GM13976 (cell line): ENCODE measurements around the gene OLAH.
A peak's percentile ranks its signal among the peaks of the same experiment; 100 is the strongest.

Experiments used
- DNase-seq: peaks from one replicate; pipeline ENCODE4 v3.0.0; 2012; ENCODE audit warnings: low spot score
- in situ Hi-C: fragments of 300-500 bp; cut with MboI; formaldehyde crosslinking; loops from one replicate; pipeline ENCODE4 v1.12.0; 2022; ENCODE audit warnings: low sequenced_read_pairs, mixed read lengths, inconsistent platforms; ENCODE audit not compliant: unreplicated experiment
- TF ChIP-seq, protein P1 (sequence below): IDR thresholded peaks from 2 replicates; pipeline ENCODE4 v1.5.1; 2012; ENCODE audit warnings: borderline replicate concordance, mild to moderate bottlenecking; ENCODE audit not compliant: insufficient read depth; ENCODE audit errors: extremely low read depth, missing control alignments, control extremely low read depth

The OLAH gene

DNA sequence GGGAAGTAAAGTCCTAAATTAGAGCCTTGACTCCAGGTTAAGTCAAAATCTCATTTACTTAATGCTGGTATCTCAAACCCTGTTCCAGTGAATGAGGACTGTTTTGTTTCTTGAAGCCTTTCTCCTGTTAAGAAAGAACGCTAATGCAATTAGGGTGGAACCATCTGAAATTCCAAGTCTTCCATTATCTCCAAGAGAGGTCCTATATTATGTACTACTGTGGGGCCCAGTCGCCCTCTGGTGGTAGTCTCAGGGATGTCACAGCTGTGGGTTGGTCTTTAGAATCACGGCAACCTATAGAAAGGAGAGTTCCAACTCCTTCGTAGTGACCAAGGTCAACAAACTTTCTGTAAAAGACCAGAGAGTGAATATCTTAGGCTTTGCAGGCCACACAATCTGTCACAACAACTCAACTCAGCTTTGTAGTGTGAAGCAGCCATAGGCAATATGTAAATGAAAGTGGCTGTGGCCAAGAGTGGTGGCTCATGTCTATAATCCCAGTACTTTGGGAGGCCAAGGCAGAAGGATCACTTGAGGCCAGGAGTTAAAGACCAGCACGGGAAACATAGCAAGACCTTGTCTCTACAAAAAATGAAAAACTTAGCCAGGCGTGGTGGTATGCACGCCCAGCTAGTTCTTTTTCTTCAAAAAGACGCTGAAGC is 62.7 kb downstream of the OLAH start:
- TF ChIP-seq, protein P1, sequence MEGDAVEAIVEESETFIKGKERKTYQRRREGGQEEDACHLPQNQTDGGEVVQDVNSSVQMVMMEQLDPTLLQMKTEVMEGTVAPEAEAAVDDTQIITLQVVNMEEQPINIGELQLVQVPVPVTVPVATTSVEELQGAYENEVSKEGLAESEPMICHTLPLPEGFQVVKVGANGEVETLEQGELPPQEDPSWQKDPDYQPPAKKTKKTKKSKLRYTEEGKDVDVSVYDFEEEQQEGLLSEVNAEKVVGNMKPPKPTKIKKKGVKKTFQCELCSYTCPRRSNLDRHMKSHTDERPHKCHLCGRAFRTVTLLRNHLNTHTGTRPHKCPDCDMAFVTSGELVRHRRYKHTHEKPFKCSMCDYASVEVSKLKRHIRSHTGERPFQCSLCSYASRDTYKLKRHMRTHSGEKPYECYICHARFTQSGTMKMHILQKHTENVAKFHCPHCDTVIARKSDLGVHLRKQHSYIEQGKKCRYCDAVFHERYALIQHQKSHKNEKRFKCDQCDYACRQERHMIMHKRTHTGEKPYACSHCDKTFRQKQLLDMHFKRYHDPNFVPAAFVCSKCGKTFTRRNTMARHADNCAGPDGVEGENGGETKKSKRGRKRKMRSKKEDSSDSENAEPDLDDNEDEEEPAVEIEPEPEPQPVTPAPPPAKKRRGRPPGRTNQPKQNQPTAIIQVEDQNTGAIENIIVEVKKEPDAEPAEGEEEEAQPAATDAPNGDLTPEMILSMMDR, result peak; percentile 71
- in situ Hi-C loops, result no loop called here
- DNase-seq, result peak; percentile 68

DNA sequence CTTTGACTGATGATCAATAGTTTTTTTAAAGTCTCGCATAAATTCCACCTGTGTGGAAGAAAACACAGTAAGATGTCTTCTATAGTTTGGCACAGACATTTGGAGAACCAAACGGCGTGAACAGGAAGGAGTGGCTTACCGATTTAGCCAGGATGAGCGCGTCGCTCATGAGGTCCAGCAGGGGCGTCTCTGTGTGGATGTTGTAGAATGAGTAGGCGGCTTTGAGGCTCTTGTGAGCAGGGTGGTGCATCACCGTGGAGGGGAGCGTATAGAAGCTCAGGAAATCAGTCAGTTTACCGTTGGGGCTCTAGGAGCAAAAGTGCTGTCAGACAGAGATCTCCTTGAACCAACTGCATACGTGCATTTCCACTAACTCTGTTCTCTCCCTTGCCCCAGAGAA is 68.9 kb downstream of the OLAH start:
- TF ChIP-seq, protein P1, result no peak
- in situ Hi-C loops, result no loop called here
- DNase-seq, result no peak

DNA sequence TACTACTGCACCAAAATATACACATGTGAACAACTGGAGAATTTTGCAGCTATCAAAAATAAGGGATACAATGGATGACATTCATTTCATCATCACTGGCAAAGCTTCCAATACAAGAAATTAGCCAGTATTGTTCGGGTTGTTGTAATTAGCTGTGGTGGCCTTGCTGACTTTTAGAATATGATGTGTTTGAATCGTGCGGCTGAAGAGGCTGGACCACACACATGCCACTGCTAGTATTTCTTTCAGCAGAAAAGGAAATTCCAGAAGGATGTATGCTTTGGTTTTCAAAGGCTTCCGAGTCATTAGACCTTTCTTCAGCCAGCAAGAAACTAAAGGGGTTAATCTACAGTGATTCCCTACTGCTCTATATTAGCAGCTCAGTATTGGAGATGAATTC is 70.0 kb downstream of the OLAH start:
- no peak for DNase-seq
- TF ChIP-seq, protein P1, result no peak
- in situ Hi-C loops, result no loop called here

DNA sequence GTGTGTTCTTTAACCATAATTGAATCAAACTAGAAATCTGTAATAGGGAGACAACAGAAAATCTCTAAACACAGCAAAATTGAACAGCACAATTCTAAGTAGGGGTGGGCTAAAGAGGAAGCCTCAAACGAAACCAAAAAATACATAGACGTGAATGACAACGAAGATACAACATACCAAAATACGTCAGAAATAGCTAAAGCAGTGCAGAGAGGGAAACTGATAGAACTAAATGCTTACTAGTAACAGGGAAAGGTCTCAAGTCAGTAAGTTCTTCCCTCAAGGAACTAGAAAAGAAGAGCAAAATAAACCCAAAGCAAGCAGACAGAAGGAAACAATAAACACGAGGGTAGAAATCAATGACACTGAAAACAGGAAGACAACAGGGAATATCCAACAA is 72.5 kb downstream of the OLAH start:
- TF ChIP-seq, protein P1, result no peak
- no peak for DNase-seq
- in situ Hi-C loops, result no loop called here

DNA sequence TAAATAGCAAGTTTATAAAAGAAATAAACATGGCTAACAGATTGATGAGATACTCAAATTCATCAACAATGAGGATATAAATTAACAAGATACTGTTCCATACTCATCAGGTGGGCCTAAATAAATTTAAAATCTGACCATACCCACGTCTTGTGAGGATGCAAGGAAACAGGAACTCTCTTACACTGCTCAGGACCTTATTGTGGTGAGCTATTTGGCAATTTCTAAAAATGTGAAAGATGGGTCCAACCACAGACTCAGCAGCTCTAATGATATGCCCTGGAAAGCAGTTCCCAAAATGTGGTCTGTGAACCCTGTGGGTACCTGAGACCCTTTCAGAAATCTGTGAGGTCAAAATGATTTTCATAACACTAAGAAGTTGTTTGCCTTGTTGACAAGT is 74.9 kb downstream of the OLAH start:
- TF ChIP-seq, protein P1, result no peak
- in situ Hi-C loops, result no loop called here
- no peak for DNase-seq

DNA sequence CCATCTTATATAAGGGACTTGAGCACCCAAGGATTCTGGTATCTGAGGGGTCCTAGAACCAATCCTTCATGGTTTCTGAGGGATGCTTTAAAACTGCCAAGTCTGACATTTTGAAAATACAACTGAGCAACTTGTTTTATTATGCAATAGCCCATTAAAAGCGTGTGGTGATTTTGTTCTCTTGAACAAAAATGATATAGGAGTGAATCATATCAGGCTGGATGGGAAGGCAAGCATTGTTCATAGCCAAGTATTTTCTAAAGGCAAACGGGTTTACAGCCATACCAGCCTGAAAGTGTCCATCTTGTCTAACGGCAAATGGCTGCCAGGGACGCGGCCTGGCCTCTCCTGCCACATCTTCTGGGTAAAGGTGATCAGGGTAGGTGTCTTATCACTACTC is 76.8 kb downstream of the OLAH start:
- TF ChIP-seq, protein P1, result no peak
- in situ Hi-C loops, result no loop called here
- DNase-seq, result no peak
